Measurements from ENCODE around the gene TBC1D22A. TPM values are rescaled to one million over a fixed set of nuclear protein-coding genes. Genes with fewer than 3 reads are reported as not detected.

TBC1D22A gene
- total and polyA plus RNA-seq, 8 donors = 14.4 to 33.5 (median 15.7) TPM

- Histone ChIP-seq H3K27me3 (no peaks in the 10 kb centered on the region), H3K4me1 (no peaks in the 10 kb centered on the region), H3K27ac (no peak overlapping the region), H3K4me3 (no peak overlapping the region), H3K36me3 (peaks cover 0 to 6% of the 10 kb centered on the region in 2 donors), H3K9me3 (no peaks in the 10 kb centered on the region)
- ATAC-seq (no peak), DNase-seq (no peak)
- intact Hi-C loops (cut with DNase I) = no loop called here
- TF ChIP-seq CTCF (IDR thresholded peaks at IDR 0.05) = no peak
Observed at GRCh38 chr22:47157093-47157420, 394.6 kb downstream of the TBC1D22A start.

GRCh38 chr22:47157486-47158270, 395.2 kb downstream of the TBC1D22A start:
- H3K9me3 ChIP-seq = no peaks in the 10 kb centered on the region
- TF ChIP-seq CTCF (IDR thresholded peaks at IDR 0.05) = no peak
- intact Hi-C loops (cut with DNase I) = no loop called here
- ATAC-seq (no peak), DNase-seq (peak in 1 of 4 donors; percentile 64)
- H3K4me3 ChIP-seq = no peak overlapping the region
- no peaks in the 10 kb centered on the region for H3K27me3 ChIP-seq
- peaks cover 0 to 6% of the 10 kb centered on the region in 2 donors for H3K36me3 ChIP-seq
- H3K4me1 ChIP-seq = no peaks in the 10 kb centered on the region
- H3K27ac ChIP-seq = no peak overlapping the region

- no peak for TF ChIP-seq CTCF (IDR thresholded peaks at IDR 0.05)
- intact Hi-C loops (cut with DNase I) = no loop called here
- ATAC-seq = no peak
- Histone ChIP-seq H3K27me3 (no peaks in the 10 kb centered on the region), H3K4me3 (no peak overlapping the region), H3K36me3 (peaks cover 0 to 6% of the 10 kb centered on the region in 2 donors), H3K9me3 (no peaks in the 10 kb centered on the region), H3K27ac (no peak overlapping the region), H3K4me1 (no peaks in the 10 kb centered on the region)
- DNase-seq = peak in 1 of 4 donors; percentile 57
Observed at GRCh38 chr22:47158457-47158856, 396.0 kb downstream of the TBC1D22A start.

- H3K36me3 ChIP-seq = peaks cover 0 to 9% of the 10 kb centered on the region in 2 donors
- H3K27ac ChIP-seq = no peak overlapping the region
- intact Hi-C loops (cut with DNase I) = no loop called here
- H3K9me3 ChIP-seq = no peaks in the 10 kb centered on the region
- no peaks in the 10 kb centered on the region for H3K27me3 ChIP-seq
- ATAC-seq (no peak), DNase-seq (no peak)
- TF ChIP-seq CTCF (IDR thresholded peaks at IDR 0.05) = no peak
- H3K4me1 ChIP-seq = no peaks in the 10 kb centered on the region
- no peak overlapping the region for H3K4me3 ChIP-seq
Observed at GRCh38 chr22:47159592-47159991, 397.1 kb downstream of the TBC1D22A start.

- Histone ChIP-seq H3K36me3 (peaks cover 0 to 12% of the 10 kb centered on the region in 2 donors), H3K27ac (no peak overlapping the region), H3K4me1 (no peaks in the 10 kb centered on the region), H3K9me3 (no peaks in the 10 kb centered on the region), H3K27me3 (no peaks in the 10 kb centered on the region), H3K4me3 (no peak overlapping the region)
- ATAC-seq (no peak), DNase-seq (peak in 1 of 4 donors; percentile 61)
- intact Hi-C loops (cut with DNase I) = no loop called here
- TF ChIP-seq CTCF (IDR thresholded peaks at IDR 0.05) = no peak
Observed at GRCh38 chr22:47160141-47160541, 397.7 kb downstream of the TBC1D22A start.

Data from left lung (tissue), 10 donors.